Smooth muscle cell (in vitro differentiated cells): ENCODE data around the gene LDLRAD1. TPM values are rescaled to one million over a fixed set of nuclear protein-coding genes. Genes with fewer than 3 reads are reported as not detected.
"Not testable (repeated sequence)": the region's sequence is repeated elsewhere in the genome, so short reads cannot be mapped to it uniquely, and the experiment has no call there.

Experiments used
- DNase-seq: peaks from one replicate; lab custom pipeline; 2025; ENCODE audit not compliant: unreplicated experiment; lab: John Stamatoyannopoulos, UW
- H2AFZ ChIP-seq: fragments of 200-600 bp; sonication (generic); 2 replicates; pipeline ENCODE4 v1.6.0; 2016; ENCODE audit warnings: antibody characterized with exemption, low read depth, mild to moderate bottlenecking
- H3F3A ChIP-seq: fragments of 200-600 bp; sonication (generic); 2 replicates; pipeline ENCODE4 v1.6.0; 2017; ENCODE audit warnings: antibody characterized with exemption, low read depth
- H3K27ac ChIP-seq: fragments of 200-600 bp; sonication (generic); 2 replicates; pipeline ENCODE4 v1.5.1; 2016; ENCODE audit warnings: low read depth, mild to moderate bottlenecking
- H3K27me3 ChIP-seq: fragments of 200-600 bp; sonication (generic); 2 replicates; pipeline ENCODE4 v1.6.1; 2016; ENCODE audit warnings: low read depth, mild to moderate bottlenecking
- H3K36me3 ChIP-seq: fragments of 200-600 bp; sonication (generic); 2 replicates; pipeline ENCODE4 v1.5.1; 2016; ENCODE audit warnings: low read depth
- H3K4me1 ChIP-seq: fragments of 200-600 bp; sonication (generic); 2 replicates; pipeline ENCODE4 v1.5.1; 2016; ENCODE audit warnings: low read depth
- H3K4me2 ChIP-seq: fragments of 200-600 bp; sonication (generic); 2 replicates; pipeline ENCODE4 v1.6.0; 2016; ENCODE audit warnings: mild to moderate bottlenecking
- H3K4me3 ChIP-seq: fragments of 200-600 bp; sonication (generic); 2 replicates; pipeline ENCODE4 v1.5.1; 2016; ENCODE audit warnings: mild to moderate bottlenecking
- H3K79me2 ChIP-seq: fragments of 200-600 bp; sonication (generic); 2 replicates; pipeline ENCODE4 v1.6.0; 2016; ENCODE audit warnings: low read depth, mild to moderate bottlenecking
- H3K9ac ChIP-seq: fragments of 200-600 bp; sonication (generic); 2 replicates; pipeline ENCODE4 v1.6.0; 2016; ENCODE audit warnings: low read depth
- H3K9me3 ChIP-seq: fragments of 200-600 bp; sonication (generic); replicated peaks from 2 replicates; pipeline ENCODE4 v1.5.1; 2016; ENCODE audit warnings: low read depth
- H4K20me1 ChIP-seq: fragments of 200-600 bp; sonication (generic); 2 replicates; pipeline ENCODE4 v1.6.0; 2016; ENCODE audit warnings: low read depth
- WGBS: methylation state at CpG from one replicate; pipeline ENCODE4 v1.1.7; 2016; ENCODE audit warnings: low lambda C conversion rate; 5-methylcytosine and 5-hydroxymethylcytosine counted together
- polyA plus RNA-seq: library from polyadenylated mRNA; unstranded; fragments of >200 nt; fragmentation: Nextera tagmentation; extraction: Ambion mirVana; gene quantifications from 2 replicates; pipeline ENCODE4 v1.2.1, GENCODE V29; 2016
- total RNA-seq: library from RNA; depleted of rRNA; stranded (reverse); fragments of >200 nt; gene quantifications from 2 replicates; pipeline ENCODE4 v1.2.3, GENCODE V29; 2014
- TF ChIP-seq, protein P1 (sequence below): fragments of 200-600 bp; sonication (generic); IDR thresholded peaks from 2 replicates; pipeline ENCODE4 v1.5.1; 2017; ENCODE audit warnings: borderline replicate concordance, mild to moderate bottlenecking, antibody characterized with exemption; ENCODE audit not compliant: insufficient read depth, poor library complexity, severe bottlenecking

The LDLRAD1 gene
- total and polyA plus RNA-seq, 2 experiments from 2014 or later: not detected

DNA sequence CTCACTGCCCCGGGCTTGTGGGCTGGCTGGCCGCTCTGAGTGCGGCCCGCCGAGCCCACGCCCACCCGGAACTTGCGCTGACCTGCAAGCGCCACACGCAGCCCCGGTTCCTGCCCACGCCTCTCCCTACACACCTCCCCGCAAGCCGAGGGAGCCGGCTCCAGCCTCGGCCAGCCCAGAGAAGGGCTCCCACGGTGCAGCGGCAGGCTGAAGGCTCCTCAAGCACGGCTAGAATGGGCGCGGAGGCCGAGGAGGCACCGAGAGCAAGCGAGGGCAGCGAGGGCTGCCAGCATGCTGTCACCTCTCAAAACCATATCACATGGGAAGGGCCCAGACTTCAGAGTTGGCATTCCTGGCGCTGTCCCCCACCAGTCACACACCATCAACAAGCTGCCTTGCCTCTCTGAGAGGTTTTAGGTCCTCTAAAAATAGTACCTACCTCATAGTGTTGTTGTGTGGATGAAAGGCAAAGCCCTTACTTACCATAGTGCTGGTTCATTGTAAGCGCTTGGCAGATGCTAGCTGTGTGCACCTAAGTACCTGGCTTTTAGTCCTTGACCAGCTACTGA is 13.4 kb downstream of the LDLRAD1 start:
- 96% methylated on average over 25 of the region's 27 CpGs for WGBS
- TF ChIP-seq, protein P1, sequence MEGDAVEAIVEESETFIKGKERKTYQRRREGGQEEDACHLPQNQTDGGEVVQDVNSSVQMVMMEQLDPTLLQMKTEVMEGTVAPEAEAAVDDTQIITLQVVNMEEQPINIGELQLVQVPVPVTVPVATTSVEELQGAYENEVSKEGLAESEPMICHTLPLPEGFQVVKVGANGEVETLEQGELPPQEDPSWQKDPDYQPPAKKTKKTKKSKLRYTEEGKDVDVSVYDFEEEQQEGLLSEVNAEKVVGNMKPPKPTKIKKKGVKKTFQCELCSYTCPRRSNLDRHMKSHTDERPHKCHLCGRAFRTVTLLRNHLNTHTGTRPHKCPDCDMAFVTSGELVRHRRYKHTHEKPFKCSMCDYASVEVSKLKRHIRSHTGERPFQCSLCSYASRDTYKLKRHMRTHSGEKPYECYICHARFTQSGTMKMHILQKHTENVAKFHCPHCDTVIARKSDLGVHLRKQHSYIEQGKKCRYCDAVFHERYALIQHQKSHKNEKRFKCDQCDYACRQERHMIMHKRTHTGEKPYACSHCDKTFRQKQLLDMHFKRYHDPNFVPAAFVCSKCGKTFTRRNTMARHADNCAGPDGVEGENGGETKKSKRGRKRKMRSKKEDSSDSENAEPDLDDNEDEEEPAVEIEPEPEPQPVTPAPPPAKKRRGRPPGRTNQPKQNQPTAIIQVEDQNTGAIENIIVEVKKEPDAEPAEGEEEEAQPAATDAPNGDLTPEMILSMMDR: no peak

GRCh38 chr1:54003750-54004480 is 14.1 kb downstream of the LDLRAD1 start:
- H3K4me2 ChIP-seq, H3K9me3 ChIP-seq, H3K4me3 ChIP-seq, H3K4me1 ChIP-seq, H3K36me3 ChIP-seq, H2AFZ ChIP-seq, H3K9ac ChIP-seq, H3F3A ChIP-seq, H3K27ac ChIP-seq, H4K20me1 ChIP-seq, H3K27me3 ChIP-seq, DNase-seq, H3K79me2 ChIP-seq: not testable (repeated sequence)
- WGBS: 97% methylated on average over 19 of the region's 19 CpGs

More for the DNA sequence above, 13.4 kb downstream of the LDLRAD1 start:
- H3K4me1 ChIP-seq: no peaks in the 10 kb centered on the region
- no peaks in the 10 kb centered on the region for H4K20me1 ChIP-seq
- H3K27ac ChIP-seq: no peak overlapping the region
- H3K9ac ChIP-seq: no peak overlapping the region
- H2AFZ ChIP-seq: no peak overlapping the region
- no peaks in the 10 kb centered on the region for H3K27me3 ChIP-seq
- H3K4me3 ChIP-seq: no peak overlapping the region
- no peaks in the 10 kb centered on the region for H3F3A ChIP-seq
- DNase-seq: no peak
- no peak overlapping the region for H3K4me2 ChIP-seq
- no peaks in the 10 kb centered on the region for H3K9me3 ChIP-seq
- no peaks in the 10 kb centered on the region for H3K36me3 ChIP-seq
- no peaks in the 10 kb centered on the region for H3K79me2 ChIP-seq

- Histone ChIP-seq H3K36me3 (no peaks in the 10 kb centered on the region), H3K9me3 (no peaks in the 10 kb centered on the region), H4K20me1 (no peaks in the 10 kb centered on the region), H3K4me2 (no peak overlapping the region), H3K79me2 (no peaks in the 10 kb centered on the region), H3K4me3 (no peak overlapping the region), H3K9ac (no peak overlapping the region), H3K4me1 (no peaks in the 10 kb centered on the region), H3K27me3 (no peaks in the 10 kb centered on the region), H2AFZ (no peak overlapping the region), H3F3A (no peaks in the 10 kb centered on the region), H3K27ac (no peak overlapping the region)
- DNase-seq: no peak
- TF ChIP-seq, protein P1: no peak
- 85% methylated on average over 12 of the region's 12 CpGs for WGBS
Observed at GRCh38 chr1:54003249-54003646, 14.7 kb downstream of the LDLRAD1 start.

- Histone ChIP-seq H3K27ac (no peak overlapping the region), H4K20me1 (no peaks in the 10 kb centered on the region), H3K79me2 (no peaks in the 10 kb centered on the region), H3K27me3 (no peaks in the 10 kb centered on the region), H3K9ac (no peak overlapping the region), H3F3A (no peaks in the 10 kb centered on the region), H2AFZ (no peak overlapping the region), H3K4me3 (no peak overlapping the region), H3K4me2 (no peak overlapping the region), H3K4me1 (no peaks in the 10 kb centered on the region), H3K36me3 (no peaks in the 10 kb centered on the region), H3K9me3 (no peaks in the 10 kb centered on the region)
- 76% methylated on average over 9 of the region's 9 CpGs for WGBS
- TF ChIP-seq, protein P1: no peak
- DNase-seq: no peak
Observed at GRCh38 chr1:54002544-54003248, 15.3 kb downstream of the LDLRAD1 start.
